K562 (cell line): ENCODE data around the gene PTPN9. TPM values are rescaled to one million over a fixed set of nuclear protein-coding genes. Genes with fewer than 3 reads are reported as not detected.

Experiments used
- ATAC-seq: fragments of 200-7000 bp; cut with Tn5 transposase; 3 replicates; pipeline ENCODE4 v1.9.1; 2020; ENCODE audit warnings: moderate library complexity
- BruUV-seq: library from RNA; stranded (reverse); fragments of 400-500 nt; replicated peaks from 2 replicates; lab custom pipeline; 2021; lab: Mats Ljungman, UMichigan
- CTCF ChIA-PET: fragments of 300-600 bp; formaldehyde crosslinking; extraction: SDS; loops from one replicate; lab custom pipeline; 2021; ENCODE audit warnings: low intra/inter-chr PET ratio; lab: Yijun Ruan, JAX
- POLR2A ChIA-PET: fragments of 300-600, 350-650 bp; sonication (Branson Sonifier 250); formaldehyde crosslinking; extraction: SDS; loops from one replicate; lab custom pipeline; 2021; ENCODE audit warnings: antibody characterized with exemption, inconsistent platforms; lab: Yijun Ruan, JAX
- DNase-seq, 4 experiments: peaks; one replicate each; pipeline versions ENCODE4 v3.0.0 to v3.0.0-alpha.2; 2011 to 2018; ENCODE audit warnings: low spot score in 3 of 4, mixed read lengths in 3 of 4; ENCODE audit errors: extremely low read depth in 1 of 4
- FAIRE-seq: peaks from 2 replicates; lab custom pipeline; 2011; peaks lifted over from hg19 to GRCh38; lab: Jason Lieb, UNC
- H2AFZ ChIP-seq: 2 replicates; pipeline ENCODE4 v1.6.0; 2011; ENCODE audit warnings: low read depth, low read length, control low read depth, inconsistent platforms
- H3K27ac ChIP-seq: fragments of 200-600 bp; 3 replicates; pipeline ENCODE4 v1.8.0; 2011; ENCODE audit warnings: low read depth, mild to moderate bottlenecking, control low read depth, inconsistent platforms, low read length, moderate library complexity, mixed read lengths; ENCODE audit errors: extremely low read depth
- H3K27me3 ChIP-seq, 2 experiments: fragments of 300-600 bp in 1 of 2; 2 replicates in 1 of 2; 3 replicates in 1 of 2; pipeline versions ENCODE4 v1.6.0 to v1.8.0; 2011; ENCODE audit warnings: inconsistent platforms in 2 of 2, low read length in 2 of 2, mild to moderate bottlenecking in 1 of 2, mixed read lengths in 1 of 2, moderate library complexity in 1 of 2; ENCODE audit not compliant: control insufficient read depth in 2 of 2, insufficient read depth in 2 of 2
- H3K36me3 ChIP-seq: fragments of 300-600 bp; 3 replicates; pipeline ENCODE4 v1.8.0; 2011; ENCODE audit warnings: mild to moderate bottlenecking, low read length, inconsistent platforms; ENCODE audit not compliant: control insufficient read depth, insufficient read depth
- H3K4me1 ChIP-seq, 2 experiments: fragments of 200-600 bp in 1 of 2; replicated peaks in 1 of 2; 2 replicates in 1 of 2; 3 replicates in 1 of 2; pipeline versions ENCODE4 v1.5.1 to v1.8.0; 2011; ENCODE audit warnings: inconsistent platforms in 2 of 2, low read length in 2 of 2, mild to moderate bottlenecking in 1 of 2, mixed read lengths in 1 of 2, moderate library complexity in 1 of 2; ENCODE audit not compliant: control insufficient read depth in 2 of 2, insufficient read depth in 2 of 2
- H3K4me2 ChIP-seq: 2 replicates; pipeline ENCODE4 v1.6.1; 2011; ENCODE audit warnings: low read length, control low read depth, inconsistent platforms, mixed read lengths; ENCODE audit not compliant: insufficient read depth
- H3K4me3 ChIP-seq: fragments of 200-600 bp; sonication (generic), shearing (Covaris generic); 2 replicates; pipeline ENCODE4 v1.5.1; 2016; ENCODE audit warnings: control low read depth, inconsistent platforms
- H3K79me2 ChIP-seq: fragments of 200-600 bp; 3 replicates; pipeline ENCODE4 v1.8.0; 2011; ENCODE audit warnings: low read length, inconsistent platforms; ENCODE audit not compliant: control insufficient read depth, insufficient read depth
- H3K9ac ChIP-seq, 2 experiments: 2 replicates each; pipeline versions ENCODE4 v1.6.0 to v1.6.1; 2011; ENCODE audit warnings: low read depth in 2 of 2, low read length in 2 of 2, control low read depth in 1 of 2, inconsistent platforms in 1 of 2, mild to moderate bottlenecking in 1 of 2, mixed read lengths in 1 of 2; ENCODE audit not compliant: insufficient read depth in 1 of 2
- H3K9me1 ChIP-seq: one replicate; pipeline ENCODE4 v1.6.0; 2011; ENCODE audit warnings: inconsistent platforms, mild to moderate bottlenecking, low read length, moderate library complexity; ENCODE audit not compliant: control insufficient read depth, insufficient read depth
- H3K9me3 ChIP-seq: replicated peaks from 2 replicates; pipeline ENCODE4 v1.5.1; 2011; ENCODE audit warnings: low read depth, low read length, inconsistent platforms; ENCODE audit not compliant: control insufficient read depth, insufficient read depth
- H4K20me1 ChIP-seq: replicated peaks from 2 replicates; pipeline ENCODE4 v1.6.1; 2011; ENCODE audit warnings: low read length, inconsistent platforms, mixed read lengths; ENCODE audit not compliant: control insufficient read depth, insufficient read depth
- CBFA2T2 ChIP-seq: fragments of 450-650 bp; conservative IDR thresholded peaks from 2 replicates; pipeline ENCODE4 v1.6.1; 2017; ENCODE audit warnings: mild to moderate bottlenecking
- DPF2 ChIP-seq: fragments of 450-650 bp; IDR thresholded peaks from 2 replicates; pipeline ENCODE4 v1.6.1; 2016
- ESRRA ChIP-seq: fragments of 450-650 bp; IDR thresholded peaks from 2 replicates; pipeline ENCODE4 v1.6.1; 2014; ENCODE audit warnings: low read depth, mild to moderate bottlenecking, moderate library complexity, borderline replicate concordance
- HDAC1 ChIP-seq, 2 experiments: fragments of 450-650 bp; IDR thresholded peaks; 2 replicates each; pipeline ENCODE4 v1.6.1; 2016 to 2017; ENCODE audit warnings: inconsistent platforms in 1 of 2, mild to moderate bottlenecking in 1 of 2, moderate library complexity in 1 of 2
- ILF3 ChIP-seq: fragments of 450-650 bp; IDR thresholded peaks from 2 replicates; pipeline ENCODE4 v1.6.1; 2018; ENCODE audit warnings: antibody characterized with exemption, mild to moderate bottlenecking, moderate library complexity, borderline replicate concordance
- KDM1A ChIP-seq, 2 experiments: fragments of 450-650 bp; IDR thresholded peaks; 2 replicates each; pipeline ENCODE4 v1.6.1; 2016; ENCODE audit warnings: mild to moderate bottlenecking in 2 of 2
- MAX ChIP-seq: sonication (generic); formaldehyde crosslinking; IDR thresholded peaks from 2 replicates; pipeline ENCODE4 v1.9.0; 2022; ENCODE audit warnings: mild to moderate bottlenecking, missing genetic modification reagents
- NR2C1 ChIP-seq, 2 experiments: fragments of 450-650 bp; IDR thresholded peaks; 2 replicates each; pipeline ENCODE4 v1.6.1; 2017; ENCODE audit warnings: mild to moderate bottlenecking in 2 of 2, antibody characterized with exemption in 1 of 2, inconsistent platforms in 1 of 2, missing compliant biosample characterization in 1 of 2, missing genetic modification characterization in 1 of 2
- OTX1 ChIP-seq: fragments of 450-650 bp; formaldehyde crosslinking; IDR thresholded peaks from 2 replicates; pipeline ENCODE4 v1.4.0; 2022; ENCODE audit warnings: mild to moderate bottlenecking
- RFX5 ChIP-seq: IDR thresholded peaks from 2 replicates; pipeline ENCODE4 v1.6.1; 2011; ENCODE audit warnings: low read depth, mild to moderate bottlenecking, improper control_type of control experiment, low read length
- SIN3A ChIP-seq, 2 experiments: fragments of 150-350 bp in 1 of 2; IDR thresholded peaks; 2 replicates each; pipeline ENCODE4 v1.6.1; 2011 to 2016; ENCODE audit warnings: borderline replicate concordance in 2 of 2, low read depth in 2 of 2, low read length in 2 of 2, mild to moderate bottlenecking in 2 of 2, moderate library complexity in 2 of 2; ENCODE audit not compliant: control insufficient read depth in 1 of 2
- SP1 ChIP-seq: sonication (generic); formaldehyde crosslinking; IDR thresholded peaks from 2 replicates; pipeline ENCODE4 v1.8.1; 2022; ENCODE audit warnings: mild to moderate bottlenecking, missing genetic modification reagents
- TEAD4 ChIP-seq, 2 experiments: sonication (generic) in 1 of 2; formaldehyde crosslinking in 1 of 2; IDR thresholded peaks; 2 replicates each; pipeline versions ENCODE4 v1.6.1 to v1.8.0; 2012 to 2022; ENCODE audit warnings: borderline replicate concordance in 1 of 2, inconsistent platforms in 1 of 2, low read length in 1 of 2, mild to moderate bottlenecking in 1 of 2, missing genetic modification reagents in 1 of 2
- ZFP91 ChIP-seq: sonication (generic); formaldehyde crosslinking; IDR thresholded peaks from 2 replicates; pipeline ENCODE4 v1.8.0; 2022; ENCODE audit warnings: mild to moderate bottlenecking, missing genetic modification reagents
- ZKSCAN1 ChIP-seq: fragments of 150-350 bp; IDR thresholded peaks from 2 replicates; pipeline ENCODE4 v1.6.1; 2016; ENCODE audit warnings: low read depth, low read length
- ZNF384 ChIP-seq: IDR thresholded peaks from 2 replicates; pipeline ENCODE4 v1.6.1; 2012; ENCODE audit warnings: low read depth, low read length, improper control_type of control experiment
- ZNF57 ChIP-seq: fragments of 450-650 bp; formaldehyde crosslinking; IDR thresholded peaks from 2 replicates; pipeline ENCODE4 v1.4.0; 2020; ENCODE audit warnings: mild to moderate bottlenecking, moderate library complexity
- ZNF75A ChIP-seq: fragments of 450-650 bp; formaldehyde crosslinking; IDR thresholded peaks from 2 replicates; pipeline ENCODE4 v1.4.0; 2020; ENCODE audit warnings: mild to moderate bottlenecking
- ZNF76 ChIP-seq: fragments of 250-450 bp; sonication (Bioruptor Pico); IDR thresholded peaks from 2 replicates; pipeline ENCODE4 v1.4.0; 2020; ENCODE audit warnings: mild to moderate bottlenecking, moderate library complexity, borderline replicate concordance
- ZNF766 ChIP-seq: fragments of 200-800 bp; sonication (Bioruptor generic); conservative IDR thresholded peaks from 2 replicates; pipeline ENCODE4 v1.6.1; 2016; ENCODE audit warnings: missing genetic modification characterization, missing compliant biosample characterization
- ZNF830 ChIP-seq: fragments of 250-450 bp; sonication (Bioruptor Pico); IDR thresholded peaks from 2 replicates; pipeline ENCODE4 v1.5.0; 2021; ENCODE audit warnings: mild to moderate bottlenecking
- WGBS: fragments of 100-300 bp; shearing (Covaris generic); methylation state at CpG from one replicate; pipeline ENCODE4 v1.1.6; 2016; ENCODE audit warnings: low coverage, mixed read lengths; ENCODE audit not compliant: insufficient coverage; ENCODE audit errors: missing lambda C conversion rate; 5-methylcytosine and 5-hydroxymethylcytosine counted together
- in situ Hi-C: fragments of 300-500 bp; cut with MboI; formaldehyde crosslinking; loops from 4 replicates; pipeline ENCODE4 v1.15.0; 2018; ENCODE audit warnings: inconsistent platforms, mixed read lengths
- intact Hi-C: fragments of 100-400 bp; cut with micrococcal nuclease; formaldehyde crosslinking; loops from 2 replicates; pipeline ENCODE4 v1.14.2; 2022
- polyA plus RNA-seq, 8 experiments: library from polyadenylated mRNA; depleted of rRNA in 4 of 8; stranded (reverse) in 5 of 8; unstranded in 3 of 8; fragments of >200 nt; fragmentation: Nextera tagmentation in 2 of 8; fragmentation: Illumina TruSeq in 1 of 8; extraction: Ambion mirVana in 2 of 8; extraction: Trizol in 1 of 8; gene quantifications; 2 replicates each; pipeline versions ENCODE4 v1.2.1 to v1.2.3, GENCODE V29; 2011 to 2014; ENCODE audit warnings: inconsistent platforms in 1 of 8, missing spikeins in 1 of 8
- total RNA-seq, 7 experiments: library from RNA; depleted of rRNA in 6 of 7; stranded (reverse); fragments of >200 nt in 6 of 7; fragmentation: Illumina TruSeq in 2 of 7; extraction: Trizol in 2 of 7; gene quantifications; 2 replicates each; pipeline versions ENCODE4 v1.2.1 to v1.2.3, GENCODE V29; 2011 to 2021; ENCODE audit warnings: low replicate concordance in 1 of 7

Gene PTPN9
- total and polyA plus RNA-seq, 9 of the 15 experiments (the other 6 are each of a cell fraction or from before 2014, with no cell fraction given): 5.0 to 24.0 (median 14.2) TPM

GRCh38 chr15:75594276-75594675 lies 15.2 kb upstream of the PTPN9 start (continued):
- TF ChIP-seq ILF3: no peak
- TF ChIP-seq OTX1: no peak
- TF ChIP-seq MAX (CRISPR knock-in tag): no peak
- no peak for TF ChIP-seq ZKSCAN1
- no peak for TF ChIP-seq ZNF830
- no peak for TF ChIP-seq RFX5
- TF ChIP-seq ZNF57: no peak
- TF ChIP-seq SP1: no peak
- TF ChIP-seq, all 486 proteins: peak for 0

GRCh38 chr15:75591655-75592364 lies 12.7 kb upstream of the PTPN9 start:
- ATAC-seq (peak; percentile 76), FAIRE-seq (peak; percentile 83), DNase-seq (peak in 2 of 4 experiments; percentile 31 to 70)
- peaks cover 21% of the 10 kb centered on the region; the same call in 1 of the 3 replicates for H3K36me3 ChIP-seq
- ChIA-PET POLR2A (interaction anchor here (0.6 to 1.3 kb wide), 6 partner anchors 10 to 263 kb away, joined by 3 to 5 read pairs (median 3); partner anchors contain the start of gene PTPN9), CTCF (no interaction called here)
- peaks cover 4% of the 10 kb centered on the region for H4K20me1 ChIP-seq
- 37% methylated on average over 4 of the region's 4 CpGs for WGBS
- H3K4me1 ChIP-seq: peaks cover 5 to 14% of the 10 kb centered on the region in 2 experiments; a peak in 3 of 5 replicates
- H3K4me2 ChIP-seq: peak overlapping the region; percentile 53
- H3K9me1 ChIP-seq: no peaks in the 10 kb centered on the region
- H3K9ac ChIP-seq: no peak overlapping the region
- H3K9me3 ChIP-seq: no peaks in the 10 kb centered on the region
- BruUV-seq: no TSS peak
- H3K27ac ChIP-seq: no peak overlapping the region
- H3K27me3 ChIP-seq: no peaks in the 10 kb centered on the region
- intact Hi-C loops: no loop called here
- in situ Hi-C loops: no loop called here
- H2AFZ ChIP-seq: no peak overlapping the region
- no peaks in the 10 kb centered on the region for H3K79me2 ChIP-seq
- no peak overlapping the region for H3K4me3 ChIP-seq
- TF ChIP-seq SIN3A (IDR thresholded peaks at IDR 0.05; ENCODE audit: borderline replicate concordance in 2 of 2, control insufficient read depth in 1 of 2, low read depth in 2 of 2, low read length in 2 of 2): no peak
- peak; percentile 91 for TF ChIP-seq KDM1A (IDR thresholded peaks at IDR 0.05)
- TF ChIP-seq TEAD4 (IDR thresholded peaks at IDR 0.05; ENCODE audit: low read length): peak; percentile 68
- no peak for TF ChIP-seq TEAD4 (CRISPR knock-in tag; IDR thresholded peaks at IDR 0.05; ENCODE audit: borderline replicate concordance)
- TF ChIP-seq ESRRA: peak; percentile 83
- TF ChIP-seq DPF2: peak; percentile 33; the same call in 1 of the 2 replicates
- TF ChIP-seq ZNF766 (CRISPR knock-in tag): no peak
- TF ChIP-seq ZNF384: no peak
- no peak for TF ChIP-seq ZFP91 (CRISPR knock-in tag)
- peak in 1 of 2 experiments; percentile 82; a peak in 2 of 4 replicates for TF ChIP-seq HDAC1 (IDR thresholded peaks at IDR 0.05)
- no peak for TF ChIP-seq ZNF76 (CRISPR knock-in tag)
- no peak for TF ChIP-seq ZNF75A (CRISPR knock-in tag)
- TF ChIP-seq CBFA2T2: peak; percentile 77
- peak; percentile 63 for TF ChIP-seq NR2C1 (IDR thresholded peaks at IDR 0.05)
- peak; percentile 64 for TF ChIP-seq NR2C1 (tag; IDR thresholded peaks at IDR 0.05)
